Sigmoid colon (tissue), 7 donors: ENCODE results near the gene GMPR2. TPM values are rescaled to one million over a fixed set of nuclear protein-coding genes. Genes with fewer than 3 reads are reported as not detected.

Experiments used
- DNase-seq: peaks from one replicate; pipeline ENCODE4 v3.0.0-alpha.2; 2019
- H3K27ac ChIP-seq, 4 donors: fragments of 200-600 bp; sonication (generic); one replicate each; pipeline ENCODE4 v1.5.1; 2016 to 2019; ENCODE audit warnings: mild to moderate bottlenecking in 1 of 4
- H3K27me3 ChIP-seq, 3 donors: fragments of 200-600 bp; sonication (generic); one replicate each; pipeline ENCODE4 v1.5.1; 2019; ENCODE audit warnings: mild to moderate bottlenecking in 1 of 3
- H3K36me3 ChIP-seq, 4 donors: fragments of 200-600 bp; sonication (generic); one replicate each; pipeline ENCODE4 v1.5.1; 2016 to 2019
- H3K4me1 ChIP-seq, 4 donors: fragments of 200-600 bp; sonication (generic); one replicate each; pipeline ENCODE4 v1.5.1; 2017 to 2019
- H3K4me3 ChIP-seq, 4 donors: fragments of 200-600 bp; sonication (generic); one replicate each; pipeline ENCODE4 v1.5.1; 2017 to 2019; ENCODE audit warnings: mild to moderate bottlenecking in 2 of 4, moderate library complexity in 1 of 4
- H3K9me3 ChIP-seq, 4 donors: fragments of 200-600 bp in 3 of 4; sonication (generic) in 3 of 4; one replicate each; pipeline versions ENCODE4 v1.5.1 to v1.6.1; 2013 to 2019
- CTCF ChIP-seq, 4 experiments: fragments of 450-650 bp in 3 of 4; fragments of 200-600 bp in 1 of 4; IDR thresholded peaks; one replicate each; pipeline ENCODE4 v1.5.1; 2016 to 2019; ENCODE audit warnings: antibody characterized with exemption in 4 of 4, mild to moderate bottlenecking in 3 of 4, moderate library complexity in 2 of 4
- EP300 ChIP-seq, 4 donors: sonication (generic); formaldehyde crosslinking; IDR thresholded peaks; one replicate each; pipeline ENCODE4 v1.6.1; 2017; ENCODE audit warnings: antibody characterized with exemption in 4 of 4
- WGBS, 2 donors: extraction: QIAGEN DNeasy Blood & Tissue Kit; methylation state at CpG; one replicate each; pipeline ENCODE4 v1.1.7; 2013; 5-methylcytosine and 5-hydroxymethylcytosine counted together
- intact Hi-C: fragments of 100-400 bp; cut with DNase I; formaldehyde crosslinking; loops from one replicate; pipeline ENCODE4 v1.15.1; 2023
- polyA plus RNA-seq, 3 donors: library from polyadenylated mRNA; stranded (reverse); fragments of 200-250 nt; gene quantifications; one replicate each; pipeline ENCODE4 v1.2.3, GENCODE V29; 2013
- small RNA-seq, 3 donors: library from RNA; depleted of rRNA; stranded (forward); fragments of <200 nt; gene quantifications; one replicate each; pipeline ENCODE3, GENCODE V24; 2016
- total RNA-seq, 4 donors: library from RNA; depleted of rRNA; stranded (reverse); fragments of >200 nt; gene quantifications; one replicate each; pipeline ENCODE4 v1.1.0, GENCODE V29; 2016
- donor health status: healthy with polysubstance abuse.
- donor health status: Bipolar disorder and iron deficiency.
- donor health status: healthy.

Gene GMPR2
- total and polyA plus RNA-seq, 7 donors: 44.3 to 97.1 (median 56.5) TPM

- no peak for DNase-seq
- TF ChIP-seq CTCF (IDR thresholded peaks at IDR 0.05) (no peak), EP300 (IDR thresholded peaks at IDR 0.05) (no peak)
- H3K9me3 ChIP-seq: no peaks in the 10 kb centered on the region
- H3K27me3 ChIP-seq: no peaks in the 10 kb centered on the region
- peaks cover 11 to 29% (median 14%) of the 10 kb centered on the region in 4 donors for H3K36me3 ChIP-seq
- no peak overlapping the region for H3K27ac ChIP-seq
- H3K4me1 ChIP-seq: no peaks in the 10 kb centered on the region
- intact Hi-C loops: no loop called here
- 96 to 97% methylated on average over 5 of the region's 5 CpGs for WGBS, 2 donors
- H3K4me3 ChIP-seq: no peak overlapping the region
Observed at GRCh38 chr14:24286996-24287395, 54.3 kb downstream of the GMPR2 start.

Small RNA genes within 50 kb of the gene (small RNA-seq; reads per million reads assigned to genes)
- gene AL136295.4 (0 reads per million in 3 donors), gene CHMP4A (0 reads per million in 3 donors), gene MDP1 (0 to 0.06 (median 0) reads per million in 3 donors)

Other genes with a start within 250 kb of the GMPR2 start
Only the 30 nearest of the 34 such genes appear.
- gene CARMIL3, start 180.9 kb upstream of the GMPR2 start, total RNA-seq: 1 to 10 TPM in 2 of 4 donors, under 1 TPM in 2; 0.14 to 3.3 (median 0.62) TPM
- 1 to 10 TPM in 1 of 3 donors, under 1 TPM in 2; under 0.01 to 1.7 (median 0.23) TPM for gene CARMIL3, start 180.9 kb upstream of the GMPR2 start, polyA plus RNA-seq
- 1 to 10 TPM in 3 of 4 donors, not detected in 1; 1.8 to 3.3 (median 2.9) TPM for gene CPNE6, start 161.4 kb upstream of the GMPR2 start, total RNA-seq
- under 1 TPM in 1 of 3 donors, not detected in 2; 0.42 TPM for gene CPNE6, start 161.4 kb upstream of the GMPR2 start, polyA plus RNA-seq
- 10 to 100 TPM in 2 of 4 donors, 1 to 10 TPM in 2; 7.1 to 12.2 (median 9.2) TPM for gene PCK2, start 138.6 kb upstream of the GMPR2 start, total RNA-seq
- gene PCK2, start 138.6 kb upstream of the GMPR2 start, polyA plus RNA-seq: 100 to 1,000 TPM in 1 of 3 donors, 10 to 100 TPM in 2; 66.1 to 109 (median 99.5) TPM
- gene DCAF11, start 118.2 kb upstream of the GMPR2 start, total RNA-seq: 10 to 100 TPM; 37.7 to 82.9 (median 54.8) TPM
- gene DCAF11, start 118.2 kb upstream of the GMPR2 start, polyA plus RNA-seq: 10 to 100 TPM; 70.9 to 79.8 (median 75.1) TPM
- gene NRL, start 118.0 kb upstream of the GMPR2 start, total RNA-seq: 1 to 10 TPM in 2 of 4 donors, under 1 TPM in 2; 0.71 to 2.2 (median 1.4) TPM
- 1 to 10 TPM; 1.2 to 2.9 (median 1.8) TPM for gene NRL, start 118.0 kb upstream of the GMPR2 start, polyA plus RNA-seq
- gene FITM1, start 102.3 kb upstream of the GMPR2 start, total RNA-seq: under 1 TPM in 1 of 4 donors, not detected in 3; 0.33 TPM
- gene FITM1, start 102.3 kb upstream of the GMPR2 start, polyA plus RNA-seq: 1 to 10 TPM in 1 of 3 donors, not detected in 2; 1.8 TPM
- 100 to 1,000 TPM; 129 to 186 (median 152) TPM for gene PSME1, start 96.7 kb upstream of the GMPR2 start, total RNA-seq
- gene PSME1, start 96.7 kb upstream of the GMPR2 start, polyA plus RNA-seq: 100 to 1,000 TPM; 309 to 438 (median 416) TPM
- gene EMC9, start 91.3 kb upstream of the GMPR2 start, total RNA-seq: 10 to 100 TPM in 3 of 4 donors, 1 to 10 TPM in 1; 5.0 to 20.9 (median 12.9) TPM
- 10 to 100 TPM; 20.6 to 37.2 (median 30.8) TPM for gene EMC9, start 91.3 kb upstream of the GMPR2 start, polyA plus RNA-seq
- gene PSME2, start 86.3 kb upstream of the GMPR2 start, total RNA-seq: 10 to 100 TPM; 26.2 to 43.5 (median 34.5) TPM
- gene PSME2, start 86.3 kb upstream of the GMPR2 start, polyA plus RNA-seq: 100 to 1,000 TPM; 228 to 485 (median 356) TPM
- gene RNF31, start 85.4 kb upstream of the GMPR2 start, total RNA-seq: 10 to 100 TPM; 20.2 to 38.4 (median 29.7) TPM
- gene RNF31, start 85.4 kb upstream of the GMPR2 start, polyA plus RNA-seq: 10 to 100 TPM; 13.6 to 57.8 (median 37.8) TPM
- gene IRF9, start 71.7 kb upstream of the GMPR2 start, total RNA-seq: 100 to 1,000 TPM in 1 of 4 donors, 10 to 100 TPM in 3; 54.6 to 103 (median 56.1) TPM
- 100 to 1,000 TPM in 1 of 3 donors, 10 to 100 TPM in 2; 46.2 to 115 (median 51.8) TPM for gene IRF9, start 71.7 kb upstream of the GMPR2 start, polyA plus RNA-seq
- gene REC8, start 60.8 kb upstream of the GMPR2 start, total RNA-seq: 10 to 100 TPM in 2 of 4 donors, 1 to 10 TPM in 2; 4.6 to 24.1 (median 8.3) TPM
- 10 to 100 TPM in 1 of 3 donors, 1 to 10 TPM in 2; 1.8 to 21.7 (median 2.5) TPM for gene REC8, start 60.8 kb upstream of the GMPR2 start, polyA plus RNA-seq
- gene IPO4, start 44.1 kb upstream of the GMPR2 start, total RNA-seq: 10 to 100 TPM; 11.0 to 37.1 (median 13.2) TPM
- 10 to 100 TPM in 1 of 3 donors, 1 to 10 TPM in 2; 3.0 to 24.4 (median 5.4) TPM for gene IPO4, start 44.1 kb upstream of the GMPR2 start, polyA plus RNA-seq
- 10 to 100 TPM; 29.6 to 36.9 (median 34.7) TPM for gene TM9SF1, start 37.5 kb upstream of the GMPR2 start, total RNA-seq
- gene TM9SF1, start 37.5 kb upstream of the GMPR2 start, polyA plus RNA-seq: 10 to 100 TPM in 2 of 3 donors, 1 to 10 TPM in 1; 7.9 to 37.2 (median 10.8) TPM
- gene TSSK4, start 27.2 kb upstream of the GMPR2 start, total RNA-seq: under 1 TPM in 1 of 4 donors, not detected in 3; 0.66 TPM
- gene TSSK4, start 27.2 kb upstream of the GMPR2 start, polyA plus RNA-seq: under 1 TPM in 1 of 3 donors, not detected in 2; 0.22 TPM
- 100 to 1,000 TPM in 2 of 4 donors, 10 to 100 TPM in 2; 65.6 to 149 (median 102) TPM for gene CHMP4A, start 19.4 kb upstream of the GMPR2 start, total RNA-seq
- gene CHMP4A, start 19.4 kb upstream of the GMPR2 start, polyA plus RNA-seq: 100 to 1,000 TPM in 2 of 3 donors, 10 to 100 TPM in 1; 81.6 to 116 (median 109) TPM
- 10 to 100 TPM; 22.4 to 31.7 (median 26.5) TPM for gene MDP1, start 16.9 kb upstream of the GMPR2 start, total RNA-seq
- 10 to 100 TPM; 15.1 to 34.2 (median 28.8) TPM for gene MDP1, start 16.9 kb upstream of the GMPR2 start, polyA plus RNA-seq
- 100 to 1,000 TPM; 104 to 217 (median 189) TPM for gene NEDD8, start 562 bp upstream of the GMPR2 start, total RNA-seq
- 100 to 1,000 TPM; 204 to 243 (median 221) TPM for gene NEDD8, start 562 bp upstream of the GMPR2 start, polyA plus RNA-seq
- 10 to 100 TPM; 36.6 to 55.3 (median 50.1) TPM for gene TINF2, start 9.7 kb downstream of the GMPR2 start, total RNA-seq
- 10 to 100 TPM; 41.4 to 54.1 (median 43.5) TPM for gene TINF2, start 9.7 kb downstream of the GMPR2 start, polyA plus RNA-seq
- gene TGM1, start 30.2 kb downstream of the GMPR2 start, total RNA-seq: 1 to 10 TPM in 2 of 4 donors, under 1 TPM in 1, not detected in 1; 0.33 to 1.1 (median 1.1) TPM
- gene TGM1, start 30.2 kb downstream of the GMPR2 start, polyA plus RNA-seq: 1 to 10 TPM in 1 of 3 donors, under 1 TPM in 2; 0.60 to 2.7 (median 0.69) TPM
- 10 to 100 TPM; 14.0 to 25.2 (median 20.0) TPM for gene RABGGTA, start 38.7 kb downstream of the GMPR2 start, total RNA-seq
- 10 to 100 TPM; 27.3 to 32.4 (median 31.9) TPM for gene RABGGTA, start 38.7 kb downstream of the GMPR2 start, polyA plus RNA-seq
- gene DHRS1, start 66.9 kb downstream of the GMPR2 start, total RNA-seq: 10 to 100 TPM; 13.9 to 34.6 (median 29.3) TPM
- 10 to 100 TPM; 39.6 to 56.6 (median 40.8) TPM for gene DHRS1, start 66.9 kb downstream of the GMPR2 start, polyA plus RNA-seq
- 10 to 100 TPM; 12.8 to 16.8 (median 14.9) TPM for gene NOP9, start 66.9 kb downstream of the GMPR2 start, total RNA-seq
- 10 to 100 TPM in 2 of 3 donors, 1 to 10 TPM in 1; 7.8 to 29.0 (median 11.3) TPM for gene NOP9, start 66.9 kb downstream of the GMPR2 start, polyA plus RNA-seq
- 1 to 10 TPM; 4.7 to 9.5 (median 8.0) TPM for gene CIDEB, start 75.0 kb downstream of the GMPR2 start, total RNA-seq
- 1 to 10 TPM; 7.2 to 8.6 (median 7.2) TPM for gene CIDEB, start 75.0 kb downstream of the GMPR2 start, polyA plus RNA-seq
- 1 to 10 TPM; 2.5 to 5.5 (median 4.3) TPM for gene LTB4R2, start 77.2 kb downstream of the GMPR2 start, total RNA-seq
- 1 to 10 TPM in 1 of 3 donors, under 1 TPM in 1, not detected in 1; under 0.01 to 3.9 TPM for gene LTB4R2, start 77.2 kb downstream of the GMPR2 start, polyA plus RNA-seq
- 1 to 10 TPM; 2.1 to 4.2 (median 2.9) TPM for gene LTB4R, start 78.6 kb downstream of the GMPR2 start, total RNA-seq
- gene LTB4R, start 78.6 kb downstream of the GMPR2 start, polyA plus RNA-seq: 1 to 10 TPM in 2 of 3 donors, under 1 TPM in 1; 0.60 to 9.8 (median 2.1) TPM
- 10 to 100 TPM in 3 of 4 donors, 1 to 10 TPM in 1; 8.1 to 36.0 (median 17.7) TPM for gene ADCY4, start 102.1 kb downstream of the GMPR2 start, total RNA-seq
- 10 to 100 TPM in 1 of 3 donors, 1 to 10 TPM in 2; 1.4 to 16.5 (median 2.4) TPM for gene ADCY4, start 102.1 kb downstream of the GMPR2 start, polyA plus RNA-seq
- 10 to 100 TPM in 1 of 4 donors, 1 to 10 TPM in 3; 2.6 to 12.5 (median 3.7) TPM for gene RIPK3, start 107.1 kb downstream of the GMPR2 start, total RNA-seq
- gene RIPK3, start 107.1 kb downstream of the GMPR2 start, polyA plus RNA-seq: 10 to 100 TPM; 28.8 to 66.4 (median 43.5) TPM
- gene NFATC4, start 135.3 kb downstream of the GMPR2 start, total RNA-seq: 100 to 1,000 TPM in 1 of 4 donors, 10 to 100 TPM in 3; 29.6 to 120 (median 67.3) TPM
- 10 to 100 TPM; 10.4 to 45.1 (median 15.6) TPM for gene NFATC4, start 135.3 kb downstream of the GMPR2 start, polyA plus RNA-seq
- gene NYNRIN, start 166.1 kb downstream of the GMPR2 start, total RNA-seq: 10 to 100 TPM in 1 of 4 donors, 1 to 10 TPM in 3; 6.8 to 17.4 (median 7.0) TPM
- gene NYNRIN, start 166.1 kb downstream of the GMPR2 start, polyA plus RNA-seq: 1 to 10 TPM in 1 of 3 donors, under 1 TPM in 2; 0.60 to 6.5 (median 0.92) TPM